ENCODE results near the gene SP100.

The SP100 gene

DNA sequence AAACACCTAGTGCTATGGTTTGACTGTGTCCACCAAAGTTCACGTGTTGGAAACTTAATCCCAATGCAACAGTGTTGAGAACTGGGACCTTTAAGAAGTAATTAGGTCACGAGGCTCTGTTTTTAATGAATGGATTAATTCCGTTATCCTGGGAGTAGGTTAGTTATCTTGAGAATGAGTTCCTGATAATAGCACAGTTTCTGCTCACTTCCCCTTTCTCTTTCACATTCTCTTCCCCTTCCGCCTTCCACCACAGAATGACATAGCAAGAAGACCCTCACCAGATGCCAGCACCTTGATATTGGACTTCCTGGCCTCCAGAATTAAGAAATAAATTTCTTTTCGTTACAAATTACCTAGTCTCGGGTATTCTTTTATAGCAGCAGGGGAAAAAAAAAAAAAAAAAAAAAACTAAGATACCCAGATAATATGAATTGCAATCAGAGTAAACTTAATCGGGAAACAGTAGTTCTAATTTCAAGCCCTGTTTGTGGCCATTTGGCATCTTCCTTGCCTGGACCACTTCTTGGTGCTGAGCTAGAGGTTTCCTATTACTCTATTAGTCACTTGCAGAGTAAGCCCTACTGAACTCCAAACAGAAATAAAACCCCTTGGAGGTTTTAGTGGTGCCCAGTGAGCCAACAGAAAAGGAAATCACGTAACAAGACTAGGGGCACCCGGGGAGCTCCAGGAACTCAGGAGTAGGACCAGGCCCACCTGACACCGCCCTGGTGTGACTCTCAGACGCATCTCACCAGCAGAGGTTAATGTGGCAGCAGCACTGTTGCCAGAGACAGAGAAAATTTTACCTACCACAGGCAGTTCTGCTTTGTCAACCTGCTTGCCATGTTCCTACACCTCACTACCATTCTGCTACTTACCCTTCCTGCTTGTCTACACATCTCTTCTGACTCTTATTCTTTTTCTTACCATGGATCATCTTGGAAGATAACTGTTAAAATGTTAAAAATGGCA, 149.1 kb downstream of the SP100 start:
- no peak for DNase-seq

- DNase-seq: no peak
Measured at GRCh38 chr2:230569298-230569697, 153.3 kb downstream of the SP100 start.

GRCh38 chr2:230570987-230571386, 155.0 kb downstream of the SP100 start:
- DNase-seq: no peak

GRCh38 chr2:230575642-230576324, 159.8 kb downstream of the SP100 start:
- no peak for DNase-seq

DNA sequence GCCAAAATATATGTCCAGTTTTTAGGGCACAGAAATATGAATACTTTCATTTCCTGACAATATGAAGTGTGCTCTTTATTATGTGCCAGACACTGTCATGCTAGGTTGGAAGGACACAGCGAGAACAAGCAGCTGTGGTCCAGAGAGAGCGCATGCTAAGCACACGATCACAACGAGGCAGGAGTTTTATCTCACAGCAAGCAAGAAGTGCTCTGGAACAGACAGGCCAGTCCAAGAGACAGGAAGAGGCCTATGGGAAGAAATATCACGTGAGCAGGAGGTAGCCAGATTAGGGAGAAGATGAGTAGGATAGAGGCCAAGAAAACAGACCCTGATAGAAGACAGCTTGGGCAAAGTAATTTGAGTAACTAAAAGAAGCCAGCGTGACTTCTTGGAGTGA, 161.1 kb downstream of the SP100 start:
- no peak for DNase-seq

DNA sequence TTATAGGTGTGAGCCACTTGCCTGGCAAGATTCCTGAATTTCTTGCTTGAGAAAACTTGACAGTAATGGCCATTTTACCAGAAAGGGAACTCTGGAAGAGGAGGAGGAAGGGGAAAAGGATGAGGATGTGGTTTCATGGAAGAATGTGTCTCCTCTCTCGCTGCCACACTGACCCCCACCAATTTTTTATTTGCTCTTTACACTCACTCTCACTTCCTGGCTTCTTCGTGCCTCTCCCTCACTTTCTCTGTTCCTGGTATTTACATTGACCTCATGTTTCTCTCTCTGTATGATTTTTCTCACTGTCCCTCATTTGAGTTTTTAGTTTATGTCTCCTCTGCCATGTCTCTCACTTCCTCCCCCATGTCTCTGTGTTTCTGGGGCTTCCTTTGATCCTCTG, 162.1 kb downstream of the SP100 start:
- DNase-seq: no peak

DNA sequence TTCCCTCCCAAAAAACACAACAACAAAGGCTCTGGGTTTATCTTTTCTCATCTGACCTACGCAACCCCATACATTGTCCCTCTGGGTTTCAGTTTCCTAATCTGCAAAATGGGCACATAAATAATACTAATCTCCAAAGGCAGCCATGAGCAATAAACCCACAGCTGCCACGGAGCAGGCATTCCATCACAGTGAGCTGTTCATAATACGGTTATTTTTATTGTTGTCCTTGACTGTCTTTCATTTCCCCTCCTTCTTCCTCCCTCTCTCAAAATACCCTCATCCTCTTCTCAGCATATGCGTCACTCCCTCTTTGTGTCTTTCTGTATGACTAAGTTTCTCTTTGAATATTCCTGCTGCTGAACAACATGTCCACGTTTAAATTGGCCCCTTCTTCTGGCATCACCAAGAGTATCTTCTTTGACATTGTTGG, 166.9 kb downstream of the SP100 start:
- no peak for DNase-seq

GRCh38 chr2:230583581-230583980, 167.6 kb downstream of the SP100 start:
- no peak for DNase-seq

GRCh38 chr2:230586328-230586982, 170.5 kb downstream of the SP100 start:
- DNase-seq: no peak

- DNase-seq: no peak
Measured at GRCh38 chr2:230589025-230589424, 173.0 kb downstream of the SP100 start.

GRCh38 chr2:230589497-230590015, 173.6 kb downstream of the SP100 start:
- no peak for DNase-seq

- no peak for DNase-seq
Measured at GRCh38 chr2:230590333-230590732, 174.3 kb downstream of the SP100 start.

- DNase-seq: no peak
Measured at GRCh38 chr2:230591850-230592249, 175.8 kb downstream of the SP100 start.

DNA sequence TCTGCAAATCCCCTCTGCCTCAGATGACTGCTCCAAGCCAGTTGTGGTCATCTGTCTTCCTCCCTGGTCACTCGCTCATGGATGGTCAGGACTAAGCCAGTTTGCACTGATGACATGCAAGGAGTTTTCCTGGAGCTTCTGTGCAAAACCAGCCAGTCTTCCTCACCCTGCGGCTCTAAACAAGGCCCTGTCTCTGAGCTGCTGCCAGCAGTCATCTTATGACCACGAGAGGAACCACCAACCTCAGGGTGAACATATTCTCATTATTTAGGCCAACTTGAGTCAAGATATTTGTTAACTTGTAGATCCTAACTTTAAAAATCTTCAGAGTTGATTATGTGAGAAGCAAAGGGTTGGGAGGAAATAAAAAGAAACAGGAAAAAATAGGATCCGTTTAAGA, 176.8 kb downstream of the SP100 start:
- DNase-seq: no peak

Data from retina (tissue), 1 donor.